GM19043 (cell line): ENCODE data around the gene CYP4F2.
"Not testable (repeated sequence)": the region's sequence is repeated elsewhere in the genome, so short reads cannot be mapped to it uniquely, and the experiment has no call there.

ENCODE experiments used
- ATAC-seq: cut with Tn5 transposase; IDR thresholded peaks from one replicate; pipeline ENCODE4 v1.9.1; 2021; ENCODE audit warnings: low read depth; ENCODE audit not compliant: unreplicated experiment

CYP4F2 gene

DNA sequence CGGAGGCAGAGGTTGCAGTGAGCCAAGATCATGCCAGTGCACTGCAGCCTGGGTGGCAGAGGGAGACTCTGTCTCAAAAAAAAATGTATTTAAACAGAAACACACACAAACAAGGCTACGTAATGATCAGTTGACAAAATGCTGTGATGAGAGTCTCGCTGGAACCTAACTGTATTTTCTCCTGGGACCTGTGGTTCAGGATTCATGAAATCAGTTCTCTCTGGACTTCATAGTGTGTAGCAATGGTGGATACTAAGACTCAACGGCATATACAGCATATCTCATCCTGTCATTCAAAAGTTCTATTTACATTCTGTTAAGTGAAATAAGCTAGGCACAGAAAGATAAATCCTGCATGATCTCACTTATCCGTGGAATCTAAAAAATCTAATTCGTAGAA lies 37.4 kb downstream of the CYP4F2 start:
- ATAC-seq = no peak

DNA sequence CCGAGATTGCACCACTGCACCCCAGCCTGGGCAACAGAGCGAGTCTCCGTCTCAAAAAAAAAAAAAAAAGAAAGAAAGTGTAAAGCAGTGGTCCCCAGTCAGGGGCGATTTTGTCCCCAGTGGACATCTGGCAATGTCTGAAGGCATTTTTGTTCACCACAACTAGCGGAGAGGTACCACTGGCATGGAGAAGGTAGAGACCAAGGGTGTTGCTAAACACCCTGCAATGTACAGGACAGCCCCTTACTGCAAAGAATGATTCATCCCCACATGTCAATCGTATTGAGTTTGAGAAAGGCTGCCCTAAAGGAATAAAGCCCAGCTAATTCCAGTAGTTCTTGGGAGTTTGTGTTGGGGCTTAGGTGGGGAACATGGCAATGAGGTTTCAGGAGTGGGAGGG lies 38.7 kb downstream of the CYP4F2 start:
- no peak for ATAC-seq

DNA sequence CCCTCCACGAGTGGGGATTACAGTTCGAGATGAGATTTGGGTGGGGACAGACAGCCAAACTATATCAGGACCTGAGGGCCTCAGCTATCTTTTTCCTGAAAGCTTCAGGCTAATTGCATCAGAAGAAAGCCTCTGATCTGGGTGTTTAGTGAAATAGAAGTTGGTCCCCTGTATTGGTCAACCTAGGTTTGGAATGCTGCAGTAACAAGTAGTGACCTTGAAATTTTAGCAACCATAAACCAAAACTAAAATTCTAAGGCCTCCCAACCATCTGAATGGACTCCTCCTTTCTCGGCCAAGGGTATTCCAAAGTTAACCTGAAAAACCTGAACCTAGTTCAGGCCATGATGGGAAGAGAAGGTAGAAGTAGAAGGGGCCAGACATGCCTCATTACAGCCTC lies 47.5 kb downstream of the CYP4F2 start:
- no peak for ATAC-seq

DNA sequence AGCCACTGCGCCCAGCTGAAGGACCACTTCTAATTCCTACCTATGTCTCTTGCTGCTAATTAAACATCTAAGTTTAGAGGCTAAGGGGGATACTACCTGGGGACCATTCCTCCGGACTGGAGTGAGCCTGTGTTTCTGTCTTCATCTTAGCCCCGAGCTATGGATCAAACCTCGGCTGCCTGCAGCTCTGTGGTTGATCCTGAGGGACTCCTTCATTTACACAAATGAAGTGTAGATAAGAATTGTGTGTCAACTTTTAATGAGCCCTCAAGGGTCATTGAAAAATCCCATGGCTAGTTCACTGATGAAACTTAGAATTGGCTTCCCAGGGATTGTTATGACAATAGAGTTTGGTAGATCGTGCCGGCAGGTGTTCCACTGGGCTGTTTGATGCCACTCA lies 51.0 kb downstream of the CYP4F2 start:
- no peak for ATAC-seq

DNA sequence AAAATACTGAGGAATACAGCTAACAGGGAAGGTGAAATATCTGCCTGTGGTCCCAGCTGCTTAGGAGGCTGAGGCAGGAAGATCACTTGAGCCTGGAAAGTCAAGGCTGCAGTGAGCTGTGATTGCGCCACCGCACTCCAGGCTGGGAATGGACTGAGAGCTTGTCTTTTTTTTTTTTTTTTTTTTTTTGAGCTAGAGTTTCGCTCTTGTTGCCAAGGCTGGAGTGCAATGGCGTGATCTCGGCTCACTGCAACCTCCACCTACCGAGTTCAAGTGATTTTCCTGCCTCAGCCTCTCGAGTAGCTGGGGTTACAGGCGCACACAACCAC lies 54.0 kb downstream of the CYP4F2 start:
- ATAC-seq = not testable (repeated sequence)

DNA sequence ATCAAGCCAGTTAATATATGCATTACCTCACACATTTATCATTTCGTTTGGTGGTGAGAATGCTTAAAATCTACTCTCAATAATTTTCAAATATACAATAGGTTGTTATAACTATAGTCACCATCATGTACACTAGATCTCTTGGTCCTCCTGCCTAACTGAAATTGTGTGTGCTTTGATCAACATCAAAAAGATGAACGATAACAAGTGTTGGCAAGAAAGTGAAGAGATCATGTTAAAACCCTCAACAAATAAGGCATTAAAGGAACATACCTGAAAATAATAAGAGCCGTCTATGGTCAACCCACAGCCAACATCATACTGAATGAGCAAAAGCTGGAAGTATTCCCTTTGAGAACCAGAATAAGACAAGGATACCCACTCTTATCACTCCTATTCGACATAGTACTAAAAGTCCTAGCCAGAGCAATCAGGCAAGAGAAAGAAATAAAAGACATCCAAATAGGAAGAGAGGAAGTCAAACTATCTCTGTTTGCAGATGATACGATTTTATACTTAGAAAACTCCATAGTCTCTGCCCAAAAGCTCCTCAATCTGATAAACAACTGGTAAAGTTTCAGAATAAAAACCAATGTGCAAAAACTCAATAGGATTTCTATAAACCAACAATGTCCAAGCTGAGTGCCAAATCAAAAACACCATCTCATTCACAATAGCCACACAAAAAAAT lies 54.5 kb downstream of the CYP4F2 start:
- no peak for ATAC-seq

DNA sequence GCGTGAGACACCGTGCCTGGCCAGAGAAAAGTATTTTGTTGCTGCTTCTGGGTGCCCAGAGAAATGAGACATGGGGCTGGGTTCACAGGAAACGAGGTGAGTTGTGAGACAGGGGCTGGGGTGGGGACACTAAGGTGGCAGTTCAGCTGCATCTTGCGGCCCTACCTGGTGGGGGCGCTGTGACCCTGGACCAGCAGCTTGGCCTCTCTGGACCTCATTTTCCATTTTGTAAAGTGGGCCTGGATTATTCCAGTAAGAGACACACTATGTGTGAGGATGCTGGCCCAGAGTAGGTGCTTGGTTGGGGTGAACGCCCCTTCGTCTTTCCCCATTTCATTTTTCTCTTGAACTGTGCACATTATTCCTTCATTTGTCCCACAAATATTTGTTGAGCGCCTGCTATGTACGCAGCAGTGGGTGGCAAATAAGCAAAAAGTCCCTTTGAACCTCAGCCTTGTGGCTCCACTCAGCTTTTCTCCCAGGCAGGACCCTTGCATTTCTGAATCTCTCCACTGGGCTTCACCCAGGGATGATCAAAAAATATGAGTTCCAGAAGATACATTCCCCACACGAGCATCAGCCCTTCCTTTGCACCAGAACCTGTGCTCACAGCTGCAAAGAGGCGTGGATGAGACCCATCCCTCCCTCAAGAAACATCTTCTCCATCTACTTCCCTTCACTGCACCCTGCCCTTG lies 55.9 kb downstream of the CYP4F2 start:
- no peak for ATAC-seq

DNA sequence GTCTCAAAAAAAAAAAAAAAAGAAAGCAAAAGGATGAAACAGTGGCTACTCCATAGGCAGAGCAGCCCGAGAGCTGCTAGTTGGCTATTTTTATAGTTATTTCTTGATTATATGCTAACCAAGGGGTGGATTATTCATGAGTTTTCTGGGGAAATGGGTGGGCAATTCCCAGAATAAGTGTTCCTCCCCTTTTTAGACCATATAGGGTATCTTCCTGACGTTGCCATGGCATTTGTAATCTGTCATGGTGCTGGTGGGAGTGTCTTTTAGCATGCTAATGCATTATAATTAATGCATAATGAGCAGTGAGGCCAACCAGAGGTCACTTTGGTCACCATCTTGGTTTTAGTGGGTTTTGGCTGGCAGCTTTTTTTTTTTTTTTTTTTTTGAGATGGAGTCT lies 57.0 kb downstream of the CYP4F2 start:
- no peak for ATAC-seq

DNA sequence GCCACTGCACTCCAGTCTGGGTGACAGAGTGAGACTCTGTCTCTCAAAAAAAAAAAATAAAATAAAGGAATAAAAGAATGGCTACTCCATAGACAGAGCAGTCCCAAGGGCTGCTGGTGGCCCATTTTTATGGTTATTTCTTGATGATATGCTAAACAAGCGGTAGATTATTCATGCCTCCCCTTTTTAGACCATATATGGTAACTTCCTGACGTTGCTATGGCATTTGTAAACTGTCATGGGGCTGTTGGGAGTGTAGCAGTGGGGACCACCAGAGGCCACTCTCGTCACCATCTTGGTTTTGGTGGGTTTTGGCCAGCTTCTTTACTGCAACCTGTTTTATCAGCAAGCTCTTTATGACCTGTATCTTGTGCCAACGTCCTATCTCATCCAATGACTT lies 58.0 kb downstream of the CYP4F2 start:
- ATAC-seq = not testable (repeated sequence)

DNA sequence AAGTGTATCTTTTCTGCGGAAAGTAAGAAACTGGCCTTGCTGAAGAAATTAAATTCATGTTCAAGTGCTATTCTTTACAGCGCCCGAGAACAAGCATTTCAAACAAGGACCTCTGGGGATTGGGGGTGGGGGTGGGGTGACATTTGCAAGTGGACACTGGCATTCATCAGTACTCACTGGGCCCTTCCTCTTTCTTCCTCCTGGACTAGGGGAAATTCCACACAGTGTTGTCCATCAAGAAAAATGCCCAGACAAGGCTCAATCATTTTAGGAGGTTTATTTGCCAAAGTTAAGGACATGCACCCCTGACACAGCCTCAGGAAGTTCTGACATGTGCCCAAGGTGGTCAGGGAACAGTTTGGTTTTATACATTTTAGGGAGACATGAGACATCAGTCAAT lies 59.5 kb downstream of the CYP4F2 start:
- ATAC-seq = no peak

DNA sequence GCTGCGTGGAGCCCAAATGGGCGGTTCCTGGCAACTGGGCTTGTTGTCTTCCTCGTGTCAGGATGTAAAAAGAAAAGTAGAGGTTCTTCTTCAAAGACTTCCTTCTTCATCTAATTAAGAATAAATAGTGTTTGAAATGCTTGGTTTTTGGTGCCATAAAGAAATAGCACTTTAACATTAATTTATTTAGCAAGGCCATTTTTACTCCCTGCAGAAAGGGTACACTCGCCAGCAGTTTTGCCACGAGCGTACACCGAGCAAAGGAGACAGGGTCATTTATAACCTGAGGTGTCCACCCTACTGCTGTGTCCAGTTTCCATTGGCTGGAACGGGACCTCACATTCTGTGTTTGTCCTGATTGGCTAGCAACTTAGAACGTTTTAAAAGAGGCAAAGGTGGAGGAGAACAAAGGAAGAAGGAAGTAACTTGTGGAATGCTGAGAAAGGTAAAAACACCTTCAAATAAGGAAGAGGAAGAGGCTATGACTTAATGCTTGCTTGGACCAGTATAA lies 60.6 kb downstream of the CYP4F2 start:
- ATAC-seq = no peak

DNA sequence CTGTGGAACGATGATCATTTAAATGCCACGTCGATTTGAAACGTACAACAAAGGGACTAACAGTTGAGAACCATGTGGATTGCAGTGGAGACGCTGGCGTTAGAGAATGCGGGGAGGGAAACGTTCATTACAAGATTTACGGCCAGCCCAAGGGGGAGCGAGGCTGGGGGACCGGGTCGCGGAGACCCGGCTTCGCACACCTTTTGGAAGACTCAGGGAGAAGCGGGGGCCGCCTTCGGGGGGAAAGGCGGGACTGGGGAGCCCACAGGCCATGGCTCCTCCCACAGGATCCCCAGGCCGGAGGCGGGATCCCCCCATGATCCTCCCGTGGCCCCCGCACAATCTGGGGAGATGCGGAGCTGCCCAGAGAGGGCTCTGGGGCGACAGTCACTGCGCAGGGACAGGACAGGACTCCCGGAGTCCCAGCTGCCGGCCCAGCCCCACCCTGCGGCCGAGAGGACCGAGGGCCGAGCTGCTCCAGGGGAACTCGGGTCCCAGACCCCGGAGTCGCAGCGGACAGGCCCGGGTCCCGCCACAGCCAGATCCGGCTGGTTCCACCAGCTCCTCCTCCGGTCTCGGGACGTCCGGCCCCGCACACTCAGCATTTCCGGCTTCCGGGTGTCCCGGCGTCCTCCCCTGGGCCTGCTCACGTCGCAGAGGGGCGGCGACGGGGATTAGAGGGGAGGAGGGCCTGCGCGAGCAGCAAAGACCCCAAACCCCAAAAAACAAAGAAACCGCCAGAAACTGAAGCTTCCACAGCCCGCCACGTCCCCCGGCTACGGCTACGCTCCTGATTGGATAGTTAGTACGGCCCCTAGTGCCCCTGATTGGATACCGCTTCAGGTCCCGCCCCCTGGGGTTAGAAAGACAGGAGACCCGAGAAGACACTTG lies 61.3 kb downstream of the CYP4F2 start:
- ATAC-seq = peak; percentile 94

DNA sequence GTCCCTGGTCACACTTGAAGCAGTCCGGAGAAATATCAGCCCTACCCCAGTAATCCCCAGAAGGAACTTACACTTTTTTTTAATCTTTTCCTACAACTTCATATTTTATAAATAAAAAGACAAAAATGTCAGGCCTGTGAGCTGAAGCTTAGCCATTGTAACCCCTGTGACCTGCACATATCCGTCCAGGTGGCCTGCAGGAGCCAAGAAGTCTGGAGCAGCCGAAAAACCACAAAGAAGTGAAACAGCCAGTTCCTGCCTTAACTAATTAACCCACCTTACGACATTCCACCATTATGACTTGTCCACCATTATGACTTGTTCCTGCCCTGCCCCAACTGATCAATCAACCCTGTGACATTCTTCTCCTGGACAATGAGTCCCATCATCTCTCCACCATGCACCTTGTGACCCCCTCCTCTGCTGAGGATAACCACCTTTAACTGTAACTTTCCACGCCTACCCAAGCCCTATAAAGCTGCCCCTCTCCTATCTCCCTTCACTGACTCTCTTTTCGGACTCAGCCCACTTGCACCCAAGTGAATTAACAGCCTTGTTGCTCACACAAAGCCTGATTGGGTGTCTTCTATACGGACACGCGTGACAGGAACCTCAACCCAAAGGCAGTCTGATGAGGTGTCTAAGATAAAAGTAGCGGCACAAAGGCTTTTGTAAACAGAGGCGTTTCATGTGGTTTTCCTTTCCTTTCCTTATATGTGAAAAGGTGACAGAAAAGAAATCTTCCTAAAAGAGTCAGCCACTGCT lies 62.1 kb downstream of the CYP4F2 start:
- not testable (repeated sequence) for ATAC-seq

DNA sequence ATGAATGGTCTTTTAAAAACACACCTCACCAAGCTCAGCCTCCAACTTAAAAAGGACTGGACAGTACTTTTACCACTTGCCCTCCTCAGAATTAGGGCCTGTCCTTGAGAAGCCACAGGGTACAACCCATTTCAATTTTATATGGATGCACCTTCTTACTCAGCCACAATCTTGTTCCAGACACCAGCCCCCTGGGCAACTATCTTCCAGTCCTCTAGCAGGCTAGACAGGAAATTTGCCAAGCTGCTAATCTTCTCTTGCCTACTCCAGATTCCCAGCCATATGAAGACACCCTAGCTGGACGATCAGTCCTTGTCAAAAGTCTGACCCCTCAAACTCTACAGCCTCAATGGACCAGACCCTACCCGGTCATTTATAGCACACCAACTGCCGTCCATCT lies 63.6 kb downstream of the CYP4F2 start:
- ATAC-seq = not testable (repeated sequence)

DNA sequence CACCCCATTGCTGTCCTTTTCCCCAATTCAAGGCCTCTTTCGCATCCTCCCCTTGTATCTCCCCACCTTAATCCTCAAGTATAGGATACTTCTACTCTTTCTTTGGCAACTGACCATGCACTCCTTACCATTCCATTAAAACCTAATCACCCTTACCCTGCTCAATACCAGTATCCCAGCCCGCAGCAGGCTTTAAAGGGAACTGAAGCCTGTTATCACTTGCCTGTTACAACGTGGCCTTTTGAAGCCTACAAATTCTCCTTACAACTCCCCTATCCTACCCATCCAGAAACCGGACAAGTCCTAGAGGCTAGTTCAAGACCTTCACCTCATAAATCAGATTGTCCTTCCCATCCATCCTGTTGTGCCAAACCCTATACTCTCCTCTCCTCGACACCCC lies 66.2 kb downstream of the CYP4F2 start:
- ATAC-seq = no peak

DNA sequence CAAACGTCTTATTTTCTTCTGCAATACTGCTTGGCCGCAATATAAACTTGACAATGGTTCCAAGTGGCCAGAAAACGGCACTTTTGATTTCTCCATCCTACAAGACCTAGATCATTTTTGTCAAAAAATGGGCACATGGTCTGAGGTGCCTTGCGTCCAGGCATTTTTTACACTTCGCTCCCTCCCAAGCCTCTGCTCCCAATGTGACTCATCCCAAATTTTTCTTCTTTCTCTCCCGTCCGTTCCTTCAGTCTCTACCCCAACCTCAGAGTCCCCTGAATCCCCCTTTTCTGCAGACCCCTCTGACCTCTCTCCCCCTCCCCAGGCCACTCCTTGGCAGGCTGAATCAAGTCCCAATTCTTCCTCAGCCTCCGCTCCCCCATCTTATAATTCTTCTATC lies 68.1 kb downstream of the CYP4F2 start:
- no peak for ATAC-seq

DNA sequence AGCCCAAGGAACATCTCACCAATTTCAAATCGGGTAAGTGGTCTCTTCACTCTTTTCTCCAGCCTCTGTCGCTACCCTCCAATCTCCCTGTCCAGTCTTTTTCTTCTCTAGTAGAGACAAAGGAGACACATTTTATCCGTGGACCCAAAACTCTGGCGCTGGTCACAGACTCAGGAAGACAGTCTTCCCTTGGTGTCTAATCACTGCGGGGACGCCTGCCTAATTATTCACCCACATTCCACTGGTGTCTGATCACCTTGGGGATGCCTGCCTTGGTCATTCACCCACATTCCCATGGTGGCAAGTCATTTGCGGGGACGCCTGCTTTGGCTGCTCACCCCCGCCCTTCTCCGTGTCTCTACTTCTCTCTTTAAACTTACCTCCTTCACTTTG lies 68.6 kb downstream of the CYP4F2 start:
- ATAC-seq = no peak

DNA sequence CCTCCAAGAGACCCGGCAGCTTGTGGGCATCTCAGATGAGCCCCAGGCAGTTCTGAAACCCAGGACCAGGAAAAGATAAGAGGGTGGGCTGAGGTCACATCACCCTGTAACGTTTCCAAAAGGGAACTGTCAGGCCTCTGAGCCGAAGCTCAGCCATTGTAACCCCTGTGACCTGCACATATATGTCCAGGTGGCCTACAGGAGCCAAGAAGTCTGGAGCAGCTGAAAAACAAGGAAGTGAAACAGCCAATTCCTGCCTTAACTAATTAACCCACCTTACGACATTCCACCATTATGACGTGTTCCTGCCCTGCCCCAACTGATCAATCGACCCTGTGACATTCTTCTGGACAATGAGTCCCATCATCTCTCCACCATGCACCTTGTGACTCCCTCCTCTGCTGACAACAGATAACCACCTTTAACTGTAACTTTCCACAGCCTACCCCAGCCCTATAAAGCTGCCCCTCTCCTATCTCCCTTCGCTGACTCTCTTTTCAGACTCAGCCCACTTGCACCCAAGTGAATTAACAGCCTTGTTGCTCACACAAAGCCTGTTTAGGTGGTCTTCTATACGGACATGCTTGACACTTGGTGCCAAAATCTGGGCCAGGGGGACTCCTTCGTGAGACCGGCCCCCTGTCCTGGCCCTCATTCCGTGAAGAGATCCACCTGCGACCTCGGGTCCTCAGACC lies 69.1 kb downstream of the CYP4F2 start:
- ATAC-seq = not testable (repeated sequence)

DNA sequence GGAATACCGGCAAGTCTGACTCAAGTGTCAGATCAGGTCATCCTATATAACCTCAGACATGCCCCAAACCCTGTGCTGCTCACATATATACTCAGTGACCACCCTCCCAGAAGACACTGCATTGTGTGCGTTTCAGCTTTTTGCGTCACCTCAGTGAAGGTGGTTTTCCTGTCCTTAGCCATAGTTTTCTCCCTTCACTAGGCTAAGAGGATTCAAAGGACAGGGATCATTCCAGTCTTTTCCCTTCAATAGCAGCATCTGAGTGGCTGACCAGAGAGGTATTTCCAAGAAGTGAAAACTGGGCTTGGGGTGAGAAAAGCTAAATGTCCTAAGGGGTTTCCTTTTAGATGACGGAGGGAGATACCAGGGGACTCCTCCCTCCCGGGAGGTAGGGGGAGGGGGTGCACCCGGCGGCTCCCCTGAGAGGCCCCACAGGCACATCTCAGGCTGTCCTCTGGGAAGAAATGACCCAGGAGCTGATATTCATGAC lies 69.7 kb downstream of the CYP4F2 start:
- no peak for ATAC-seq
